NAMALWA (cell line): ENCODE data around the gene CNN3.
A peak's percentile ranks its signal among the peaks of the same experiment; 100 is the strongest.
"Not testable (repeated sequence)": the region's sequence is repeated elsewhere in the genome, so short reads cannot be mapped to it uniquely, and the experiment has no call there.

Experiments
- DNase-seq: peaks from one replicate; pipeline ENCODE4 v3.0.0-alpha.2; 2015; ENCODE audit warnings: low spot score

The CNN3 gene

DNA sequence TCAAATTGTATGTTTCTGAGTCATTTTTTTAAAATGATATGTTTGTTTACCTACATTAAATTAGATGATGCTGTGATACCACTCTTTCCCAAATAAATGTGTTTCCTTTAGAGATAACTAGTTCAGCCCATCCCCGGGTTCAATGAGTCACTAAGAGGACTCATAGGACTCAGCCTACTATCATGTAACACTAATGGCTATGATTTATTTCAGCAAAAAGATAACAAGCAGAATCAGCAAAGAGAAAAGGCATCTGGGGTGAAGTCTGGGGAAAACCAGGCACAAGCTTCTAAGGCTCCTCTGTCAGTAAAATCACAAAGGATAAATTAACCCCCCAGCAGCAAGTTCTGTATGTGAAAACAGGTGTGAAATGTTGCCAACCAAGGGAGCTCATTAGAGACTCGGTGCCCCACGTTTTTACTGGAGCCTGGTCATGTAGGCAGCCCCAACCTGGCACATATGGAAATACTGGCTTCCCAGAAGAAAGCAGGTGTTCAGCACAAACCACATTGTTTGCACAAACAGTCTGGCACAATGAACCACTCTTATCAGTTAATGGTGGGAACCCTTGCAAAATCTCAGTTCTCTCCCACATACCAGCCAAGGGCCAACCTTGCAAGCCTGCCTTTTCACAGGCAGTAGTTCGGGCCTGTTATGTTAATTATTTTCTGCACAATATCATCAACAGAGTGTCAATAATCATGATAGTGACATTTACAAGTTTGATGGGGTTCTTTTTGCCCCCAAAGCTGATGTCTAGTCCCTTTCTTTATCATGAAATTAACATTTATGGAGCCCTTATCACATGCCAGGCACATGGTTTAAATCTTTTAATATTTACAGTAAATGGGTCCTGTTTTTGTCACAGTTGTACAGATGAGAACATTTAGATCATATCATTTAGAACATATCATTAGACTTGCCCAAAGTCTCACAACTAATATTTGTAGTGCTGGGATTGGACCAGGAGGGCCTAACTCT is 23.1 kb upstream of the CNN3 start:
- no peak for DNase-seq

DNA sequence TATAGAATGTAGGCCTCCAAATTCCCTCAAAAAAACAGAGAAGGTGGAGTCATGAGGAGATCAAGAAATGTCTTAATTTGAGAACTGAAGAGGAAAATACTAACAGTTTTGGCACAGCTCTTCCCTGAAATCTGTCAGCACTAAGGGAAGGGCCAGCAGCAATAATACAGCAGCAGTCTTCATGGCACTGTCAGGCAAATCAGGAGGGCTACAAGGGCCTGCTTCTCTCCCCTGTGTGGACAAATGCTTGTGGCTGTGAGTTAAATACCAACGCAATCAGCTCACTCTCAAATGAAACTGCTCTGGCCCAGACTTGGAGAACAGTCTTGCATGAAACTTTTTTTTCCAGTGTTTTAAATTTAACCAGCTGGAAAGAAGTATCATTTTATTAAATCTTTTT is 20.5 kb upstream of the CNN3 start:
- no peak for DNase-seq

DNA sequence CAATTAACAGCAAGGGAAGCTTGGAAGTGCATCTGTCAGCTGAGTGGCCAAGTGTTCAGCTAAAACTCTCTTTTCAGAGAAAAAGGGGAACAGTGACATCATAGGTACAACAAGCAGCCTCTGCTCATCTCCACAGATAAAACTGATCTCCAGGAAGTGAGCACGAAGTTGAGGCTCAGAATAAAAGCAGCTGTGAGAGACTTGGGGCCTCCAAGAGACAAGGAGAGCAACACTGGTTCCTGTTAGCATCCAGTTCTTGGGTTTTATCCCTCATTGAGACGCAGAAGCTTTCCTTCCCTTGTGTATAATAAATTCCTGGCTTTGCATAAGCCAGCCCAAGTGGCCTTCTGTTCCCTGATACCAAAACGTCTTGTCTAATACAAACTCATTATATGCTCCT is 20.0 kb upstream of the CNN3 start:
- DNase-seq: no peak

DNA sequence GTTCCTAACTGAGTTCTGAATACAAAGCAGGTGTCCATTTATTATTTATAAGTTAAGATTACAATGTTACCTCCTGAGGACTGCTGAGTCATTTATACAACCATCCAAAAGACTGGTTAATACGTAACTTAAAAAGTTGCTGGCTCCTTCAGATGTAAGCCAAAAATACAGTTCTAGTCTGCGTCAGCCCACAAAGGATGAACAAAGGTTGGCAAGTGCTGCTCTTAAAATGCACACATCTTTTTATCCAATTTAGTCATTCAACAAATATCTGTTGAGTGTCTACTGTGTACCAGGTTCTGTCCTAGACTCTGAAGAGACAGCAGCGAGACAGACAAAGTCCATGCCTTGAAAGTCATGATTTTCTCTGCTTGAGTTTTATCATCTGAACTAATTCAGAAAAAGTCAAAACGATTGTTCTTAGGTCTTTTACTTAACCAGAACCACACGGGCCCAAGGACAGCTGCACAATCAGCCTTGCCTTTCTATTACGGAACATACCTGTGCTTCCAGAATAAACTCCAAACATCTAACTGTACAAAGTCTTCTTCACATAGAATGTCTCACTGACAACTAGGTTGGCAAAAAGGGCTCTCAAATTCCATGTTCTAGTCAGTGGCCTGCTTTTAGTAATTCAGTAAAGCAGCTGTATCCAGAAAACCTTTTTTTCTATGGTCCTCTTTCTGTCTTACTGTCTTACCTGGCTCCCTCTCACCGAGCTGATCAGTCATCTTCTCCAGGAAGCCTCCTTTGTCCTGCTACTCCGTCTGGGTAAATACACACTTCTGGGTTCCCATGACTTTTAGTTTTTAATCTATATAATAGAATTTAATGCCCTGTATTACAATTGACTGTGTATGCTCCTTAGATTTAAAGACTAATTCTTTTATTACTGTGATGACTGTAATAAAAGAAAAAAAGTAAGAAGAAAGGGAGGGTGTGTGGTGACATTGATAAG is 15.5 kb upstream of the CNN3 start:
- no peak for DNase-seq

DNA sequence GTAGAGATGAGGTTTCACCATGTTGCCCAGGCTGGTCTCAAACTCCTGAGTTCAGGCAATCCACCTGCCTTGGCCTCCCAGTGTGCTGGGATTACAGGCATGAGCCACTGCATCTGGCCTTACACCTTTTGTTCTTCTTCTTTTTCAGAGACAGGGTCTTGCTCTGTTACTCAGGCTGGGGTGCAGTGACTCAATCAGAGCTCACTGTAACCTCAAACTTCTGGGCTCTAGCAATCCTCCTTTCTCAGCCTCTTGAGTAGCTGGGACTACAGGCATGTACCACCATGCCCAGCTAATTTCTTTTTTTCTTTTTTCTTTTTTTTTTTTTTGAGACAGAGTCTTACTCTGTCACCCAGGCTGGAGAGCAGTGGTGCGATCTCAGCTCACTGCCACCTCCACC is 14.6 kb upstream of the CNN3 start:
- not testable (repeated sequence) for DNase-seq

DNA sequence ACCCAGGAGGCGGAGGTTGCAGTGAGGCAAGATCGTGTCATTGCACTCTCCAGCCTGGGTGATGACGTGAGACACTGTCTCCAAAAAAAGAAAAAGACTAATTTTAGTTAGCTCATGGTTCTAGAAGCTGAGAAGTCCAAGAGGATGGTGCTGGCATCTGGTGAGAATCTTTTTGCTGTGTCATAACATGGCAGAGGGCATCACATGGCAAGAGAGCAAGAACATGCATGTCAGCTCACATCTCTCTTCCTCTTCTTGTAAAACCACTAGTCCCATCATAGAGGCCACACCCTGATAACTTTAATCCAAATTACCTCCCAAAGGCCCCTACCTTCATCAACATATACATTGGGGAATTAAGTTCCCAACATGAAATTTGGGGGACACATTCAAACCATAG is 13.8 kb upstream of the CNN3 start:
- DNase-seq: no peak

DNA sequence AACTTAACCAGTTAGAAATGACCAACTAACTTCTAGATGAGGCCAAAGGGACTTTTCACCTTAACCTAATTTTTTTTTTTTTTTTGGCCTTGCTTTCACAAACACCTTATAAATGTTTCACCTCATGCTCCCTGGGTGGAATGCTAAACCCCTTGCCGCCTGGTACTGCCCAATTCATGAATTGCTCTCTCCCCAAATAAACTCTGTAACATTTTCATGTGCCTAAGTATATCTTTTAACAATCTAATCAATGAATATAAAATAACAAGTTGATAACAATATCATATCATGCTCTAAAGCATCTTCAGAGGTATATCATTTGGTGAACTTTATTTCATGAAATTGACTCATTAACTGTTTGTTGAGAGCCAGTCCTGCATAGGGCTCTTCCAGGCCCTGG is 10.9 kb upstream of the CNN3 start:
- no peak for DNase-seq

DNA sequence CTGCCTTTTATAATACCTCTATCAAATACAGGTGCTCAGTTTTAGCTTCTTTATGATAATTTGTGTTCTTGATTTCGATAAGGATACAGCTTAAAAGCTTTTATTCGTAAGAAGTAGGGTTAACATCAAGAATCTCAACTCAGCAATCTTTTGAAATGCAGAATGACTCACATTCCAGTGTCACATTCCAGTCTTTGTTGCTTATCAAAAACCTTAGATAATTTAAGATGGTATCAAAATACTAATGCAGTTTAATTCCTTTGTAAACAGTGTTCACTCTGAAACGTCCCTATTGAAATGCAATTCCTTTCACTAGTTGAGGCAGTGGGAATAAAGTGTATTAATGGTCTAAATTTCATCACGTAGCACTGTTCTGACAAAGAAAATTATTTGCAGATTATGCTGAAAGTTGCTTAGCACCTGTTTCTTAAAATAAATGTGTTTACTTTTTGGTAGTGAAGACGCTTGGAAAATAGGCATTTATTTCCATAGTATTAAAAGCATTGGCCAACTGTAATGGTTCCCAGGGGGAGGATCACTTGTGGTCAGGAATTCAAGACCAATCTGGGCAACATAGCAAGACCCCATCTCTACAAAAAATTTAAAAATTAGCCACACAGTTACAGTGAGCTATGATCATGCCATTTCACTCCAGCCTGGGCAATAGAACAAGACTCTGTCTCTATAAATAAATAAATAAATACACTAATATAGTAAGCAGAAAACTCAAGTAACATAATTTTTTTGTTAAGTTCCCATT is 10.1 kb upstream of the CNN3 start:
- DNase-seq: no peak

DNA sequence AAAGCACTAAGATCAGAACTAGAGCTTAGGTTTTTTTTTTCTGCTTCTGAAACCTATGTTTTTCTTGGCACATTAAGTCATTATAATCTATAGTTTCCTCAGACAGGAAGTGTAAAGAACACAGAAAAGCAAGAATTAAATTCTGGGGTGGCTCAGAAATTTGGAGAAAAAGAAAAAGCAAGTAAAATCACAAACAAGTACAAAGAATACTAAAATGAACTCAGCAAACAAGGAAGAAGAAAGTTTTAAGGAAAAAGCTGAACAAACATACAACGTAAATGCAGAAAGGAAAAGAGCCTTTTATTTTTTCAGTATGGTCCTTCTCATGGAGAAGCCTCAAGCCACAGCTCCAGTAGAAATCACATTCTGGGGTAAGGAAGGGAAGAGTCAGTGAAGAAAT is 8.6 kb upstream of the CNN3 start:
- no peak for DNase-seq

DNA sequence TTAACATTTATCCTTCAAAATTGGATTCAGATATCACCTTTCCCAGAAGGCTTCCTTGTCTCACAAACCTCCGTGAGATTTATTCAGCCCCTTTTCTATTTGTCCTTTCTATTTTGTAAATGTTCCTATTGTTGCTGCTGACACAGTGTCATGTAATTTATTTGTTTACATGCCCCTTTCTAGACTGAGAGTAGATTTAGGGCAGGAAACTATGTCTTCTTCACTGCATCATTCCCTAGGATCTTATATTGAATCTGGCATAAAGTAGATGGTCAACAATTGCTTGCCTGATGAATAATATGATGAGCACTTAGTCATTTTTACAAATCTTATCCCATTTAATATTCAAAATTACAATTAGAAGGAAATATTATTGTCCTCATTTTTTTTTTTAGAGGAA is 8.1 kb upstream of the CNN3 start:
- no peak for DNase-seq

DNA sequence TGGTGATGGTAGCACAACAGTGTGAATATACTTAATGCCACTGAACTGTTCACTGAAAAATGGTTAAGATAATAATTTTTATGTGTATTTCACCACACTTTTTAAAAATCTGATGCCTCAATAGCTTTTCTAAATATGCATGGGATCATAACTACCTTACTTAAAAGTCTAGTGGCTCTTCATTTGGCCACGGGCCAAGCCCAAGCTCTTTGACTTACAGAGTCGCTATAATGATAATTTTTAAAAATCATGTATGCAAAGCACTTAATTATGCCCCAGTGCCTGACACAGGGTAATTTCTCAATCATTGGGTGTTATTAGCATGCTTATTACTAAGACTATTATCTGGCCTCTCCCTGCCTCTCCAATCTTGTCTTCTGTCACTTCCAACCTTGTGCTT is 7.6 kb upstream of the CNN3 start:
- no peak for DNase-seq

DNA sequence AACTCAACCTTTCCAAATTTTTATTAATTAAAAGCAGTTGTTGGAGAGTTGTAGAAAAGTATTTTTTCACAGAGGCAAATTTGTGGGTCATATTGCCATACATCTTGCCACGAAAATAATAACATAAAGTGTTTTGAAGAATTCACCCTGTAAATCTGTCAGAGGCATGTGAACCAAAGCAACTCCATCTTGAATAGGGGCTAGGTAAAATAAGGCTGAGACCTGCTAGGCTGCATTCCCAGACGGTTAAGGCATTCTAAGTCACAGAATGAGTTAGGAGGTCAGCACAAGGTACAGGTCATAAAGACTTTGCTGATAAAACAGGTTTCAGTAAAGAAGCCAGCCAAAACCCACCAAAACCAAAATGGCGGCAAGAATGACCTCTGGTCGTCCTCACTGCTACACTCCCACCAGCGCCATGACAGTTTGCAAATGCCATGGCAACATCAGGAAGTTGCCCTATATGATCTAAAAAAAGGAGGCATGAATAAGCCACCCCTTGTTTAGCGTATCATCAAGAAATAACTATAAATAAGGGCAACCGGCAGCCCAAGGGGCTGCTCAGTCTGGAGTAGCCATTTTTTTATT is 4.4 kb upstream of the CNN3 start:
- no peak for DNase-seq

DNA sequence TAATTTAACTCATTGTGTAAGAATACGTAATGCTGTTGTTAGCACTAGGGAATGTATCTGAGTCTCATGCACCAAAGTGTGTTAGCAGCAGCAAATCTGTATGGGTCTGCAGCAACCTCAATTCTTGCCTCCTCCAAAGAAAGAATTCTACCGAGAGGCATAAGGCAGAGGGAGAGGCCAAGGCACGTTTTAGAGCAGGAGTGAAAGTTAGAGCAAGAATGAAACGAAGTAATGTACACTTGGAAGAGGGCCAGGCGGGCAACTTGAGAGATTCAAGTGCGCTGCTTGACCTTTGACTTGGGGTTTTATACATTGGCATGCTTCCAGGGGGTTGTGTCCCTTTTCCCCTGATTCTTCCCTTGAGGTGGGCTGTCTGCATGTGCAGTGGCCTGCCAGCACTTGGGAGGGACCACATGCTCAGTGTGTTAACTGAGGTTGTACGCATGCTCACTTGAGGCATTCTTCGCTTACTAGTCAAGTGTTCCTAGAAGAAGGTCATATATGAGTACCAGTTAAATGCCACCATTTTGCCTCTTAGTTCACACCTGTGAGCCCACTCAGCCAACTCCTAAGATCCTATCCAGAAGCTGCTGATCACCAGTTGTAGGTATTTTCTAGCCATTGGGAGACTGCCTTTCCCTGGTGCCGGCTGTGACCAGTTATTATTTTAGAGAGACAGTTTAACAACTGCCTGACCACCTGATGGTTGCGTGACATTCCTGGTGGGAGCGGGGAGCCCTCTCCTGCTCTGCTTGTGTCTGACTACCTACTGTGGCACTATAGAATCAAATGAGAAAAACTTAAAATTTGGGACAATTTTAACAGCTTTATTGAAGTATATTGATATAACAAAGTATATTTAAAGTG is 2.7 kb upstream of the CNN3 start:
- DNase-seq: no peak

DNA sequence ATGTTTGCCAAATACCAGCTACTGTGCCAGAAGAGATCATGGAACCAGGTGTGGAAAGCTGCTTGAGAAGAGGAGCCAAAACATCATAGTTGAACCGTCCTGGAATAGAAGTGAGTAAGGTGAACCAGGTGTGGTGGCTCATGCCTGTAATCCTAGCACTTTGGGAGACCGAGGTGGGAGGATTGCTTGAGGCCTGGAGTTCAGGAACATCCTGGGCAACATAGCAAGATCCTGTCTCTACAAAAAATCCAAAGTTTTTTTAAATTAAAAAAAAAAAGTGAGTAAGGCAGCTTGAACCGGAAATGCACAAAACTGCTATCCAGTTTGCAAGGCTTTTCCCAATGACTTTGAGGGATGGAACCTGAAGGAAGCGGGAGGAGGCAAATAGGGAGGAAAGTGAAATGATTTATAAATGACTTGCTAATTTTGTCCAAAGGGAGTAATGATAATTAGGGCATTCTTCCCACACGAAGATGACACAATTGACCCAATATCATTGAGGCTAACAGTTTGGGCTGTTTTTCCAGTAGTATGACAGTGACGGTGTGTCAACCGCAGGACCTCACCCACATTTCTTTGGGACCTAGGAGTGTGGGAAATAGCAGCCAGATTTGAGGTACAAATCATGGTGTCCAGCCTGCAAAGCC is 1.5 kb upstream of the CNN3 start:
- DNase-seq: no peak

DNA sequence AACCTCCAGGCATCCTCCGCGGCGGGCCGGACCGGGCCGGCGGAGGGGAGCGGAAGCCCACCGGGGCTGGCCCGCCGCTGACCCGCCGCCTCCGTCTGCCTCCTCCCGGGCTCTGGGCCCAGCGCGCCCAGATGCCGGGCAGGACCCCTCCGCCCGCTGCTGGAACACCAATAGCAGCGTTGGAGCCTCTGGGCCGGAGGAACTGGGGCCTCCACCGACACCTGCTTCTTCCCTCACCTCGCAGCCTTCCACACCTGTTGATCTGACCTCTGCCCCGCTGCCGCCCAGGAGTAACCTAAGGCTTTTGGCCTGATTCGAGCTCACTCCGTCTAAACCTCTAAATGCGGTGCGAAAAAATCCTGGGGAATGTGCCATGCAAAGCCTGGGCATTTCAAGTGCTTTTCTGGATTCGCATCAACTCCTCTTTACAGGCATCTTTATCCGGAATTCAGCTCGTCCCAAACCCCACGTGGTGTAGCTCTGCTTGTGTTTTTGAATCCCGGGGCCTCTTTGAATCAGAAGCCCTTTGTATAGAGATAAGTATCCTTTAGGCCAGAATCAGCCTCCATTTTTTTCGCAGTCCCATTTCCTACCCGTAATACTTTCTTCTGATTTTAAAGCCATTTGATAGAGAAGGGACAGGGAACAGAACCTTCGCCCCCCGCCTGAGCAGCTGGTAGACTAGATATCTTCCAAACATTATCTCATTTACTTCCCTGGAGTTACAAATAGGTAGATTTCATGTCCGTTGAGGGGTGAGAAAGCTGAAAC is 680 bp upstream of the CNN3 start:
- DNase-seq: no peak

DNA sequence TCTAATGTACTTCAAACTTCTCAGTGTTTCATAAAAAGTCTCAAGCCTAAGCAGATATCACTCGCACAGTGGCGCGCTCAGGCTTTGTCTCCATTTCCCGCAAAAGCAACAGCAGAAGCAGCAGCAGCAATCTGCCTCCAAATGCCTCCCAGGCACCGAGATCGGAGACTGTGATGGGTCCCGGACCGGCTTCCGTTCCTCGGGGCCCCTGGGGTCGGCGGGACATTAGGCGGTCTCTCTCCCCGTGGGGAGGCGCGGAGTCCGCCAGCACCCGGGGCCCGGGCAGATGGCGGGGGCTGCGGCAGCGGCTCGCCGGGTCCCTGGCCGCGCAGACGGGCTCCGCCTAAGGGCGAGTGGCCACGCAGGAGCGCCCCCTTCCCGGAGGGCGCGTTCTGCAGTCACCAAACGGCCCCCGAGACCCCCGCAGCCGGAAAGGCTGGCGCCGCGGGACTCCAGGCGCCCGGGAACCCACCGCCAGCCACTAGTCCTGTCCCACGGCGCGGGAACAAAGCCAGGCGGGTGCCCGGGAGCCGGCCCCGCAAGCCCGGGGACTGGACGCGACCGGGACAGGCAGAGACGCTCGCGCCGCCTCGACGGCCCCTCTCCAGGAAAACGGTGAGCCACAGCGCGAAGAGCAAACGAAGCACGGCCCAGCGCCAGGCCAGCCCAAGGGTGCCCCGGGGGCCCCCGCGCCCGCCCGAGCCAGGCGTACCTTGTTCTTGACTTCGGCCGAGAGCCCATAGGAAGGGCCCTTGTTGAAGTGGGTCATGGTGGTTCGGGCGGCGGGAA is 590 bp downstream of the CNN3 start:
- DNase-seq: no peak

DNA sequence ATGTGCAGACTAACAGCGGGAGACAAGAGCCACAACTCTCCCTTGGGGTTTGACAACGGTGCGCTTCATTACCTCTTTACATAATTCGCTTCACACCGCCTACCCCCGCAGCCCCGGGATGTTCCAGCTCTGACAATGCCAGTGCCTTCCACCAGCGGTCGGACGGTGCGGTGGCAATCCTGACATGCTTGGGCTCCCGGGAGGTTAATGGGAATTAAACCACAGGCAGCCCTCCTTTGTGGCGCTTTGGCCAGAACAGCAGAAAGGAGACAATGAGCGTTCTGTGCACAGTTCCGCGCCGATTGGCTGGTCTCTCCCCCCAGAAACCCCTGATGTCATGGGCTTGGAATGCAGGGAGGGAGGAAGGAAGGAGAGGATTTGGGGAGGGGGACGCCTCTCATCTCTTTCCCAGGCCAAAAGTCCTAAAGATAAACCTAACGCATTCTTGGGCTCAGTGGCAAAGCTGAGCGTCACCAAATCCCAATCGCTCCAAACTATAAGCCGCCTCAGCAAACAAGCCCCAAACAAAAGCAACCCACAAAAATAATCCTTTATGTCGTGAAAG is 1.3 kb downstream of the CNN3 start:
- peak; percentile 31 for DNase-seq

DNA sequence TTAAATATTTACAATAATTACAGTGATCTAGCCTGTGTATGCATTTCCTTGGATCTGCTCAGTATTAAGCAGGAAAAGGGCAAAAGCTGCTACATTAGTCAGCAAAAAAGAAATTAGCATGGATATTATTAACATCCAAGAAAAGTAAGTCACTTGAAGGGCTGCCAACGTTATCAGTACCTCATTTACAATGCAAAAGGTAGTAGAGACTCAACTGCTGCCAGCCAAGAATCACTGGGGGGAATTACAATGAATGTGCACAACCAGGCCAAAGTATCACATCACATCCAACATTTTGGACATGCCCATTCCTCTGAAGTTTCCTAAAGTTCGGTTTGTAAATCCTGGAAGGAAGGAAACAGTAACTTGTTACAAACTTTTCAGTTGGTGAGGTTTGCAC is 1.9 kb downstream of the CNN3 start:
- DNase-seq: no peak
